ENCODE results near the gene SPEF1. TPM values are rescaled to one million over a fixed set of nuclear protein-coding genes. Genes with fewer than 3 reads are reported as not detected.

The SPEF1 gene
- total RNA-seq, 4 donors from 2014 or later: 1.3 TPM; not detected in 3

DNA sequence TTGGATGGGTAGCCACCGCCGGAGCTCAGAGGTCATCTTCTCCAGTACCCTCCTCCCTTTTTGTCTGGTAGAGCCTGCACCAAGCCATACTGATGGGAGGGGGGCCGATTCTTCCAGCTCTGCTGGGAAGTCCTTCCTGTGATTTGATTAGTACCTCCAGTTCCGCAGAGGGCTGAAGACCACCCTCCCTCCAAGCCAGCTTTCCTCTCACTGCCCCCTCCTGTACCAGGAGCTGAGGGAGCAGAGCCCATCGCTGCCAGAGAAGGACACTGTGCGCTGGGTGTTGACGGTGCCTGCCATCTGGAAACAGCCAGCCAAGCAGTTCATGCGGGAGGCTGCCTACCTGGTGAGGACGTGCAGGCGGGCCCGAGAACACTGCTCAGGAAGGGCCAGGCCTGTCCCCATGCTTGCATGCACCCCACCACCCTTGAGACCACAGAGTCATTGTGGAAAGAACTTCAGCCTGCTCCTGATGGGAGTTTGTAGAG is 35.5 kb downstream of the SPEF1 start:
- TF ChIP-seq, protein P1, sequence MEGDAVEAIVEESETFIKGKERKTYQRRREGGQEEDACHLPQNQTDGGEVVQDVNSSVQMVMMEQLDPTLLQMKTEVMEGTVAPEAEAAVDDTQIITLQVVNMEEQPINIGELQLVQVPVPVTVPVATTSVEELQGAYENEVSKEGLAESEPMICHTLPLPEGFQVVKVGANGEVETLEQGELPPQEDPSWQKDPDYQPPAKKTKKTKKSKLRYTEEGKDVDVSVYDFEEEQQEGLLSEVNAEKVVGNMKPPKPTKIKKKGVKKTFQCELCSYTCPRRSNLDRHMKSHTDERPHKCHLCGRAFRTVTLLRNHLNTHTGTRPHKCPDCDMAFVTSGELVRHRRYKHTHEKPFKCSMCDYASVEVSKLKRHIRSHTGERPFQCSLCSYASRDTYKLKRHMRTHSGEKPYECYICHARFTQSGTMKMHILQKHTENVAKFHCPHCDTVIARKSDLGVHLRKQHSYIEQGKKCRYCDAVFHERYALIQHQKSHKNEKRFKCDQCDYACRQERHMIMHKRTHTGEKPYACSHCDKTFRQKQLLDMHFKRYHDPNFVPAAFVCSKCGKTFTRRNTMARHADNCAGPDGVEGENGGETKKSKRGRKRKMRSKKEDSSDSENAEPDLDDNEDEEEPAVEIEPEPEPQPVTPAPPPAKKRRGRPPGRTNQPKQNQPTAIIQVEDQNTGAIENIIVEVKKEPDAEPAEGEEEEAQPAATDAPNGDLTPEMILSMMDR (IDR thresholded peaks at IDR 0.05; ENCODE audit: low read depth): no peak

GRCh38 chr20:3744806-3745685 is 36.2 kb downstream of the SPEF1 start:
- TF ChIP-seq, protein P1 (IDR thresholded peaks at IDR 0.05; ENCODE audit: low read depth): no peak

- TF ChIP-seq, protein P1 (IDR thresholded peaks at IDR 0.05; ENCODE audit: low read depth): no peak
Observed at GRCh38 chr20:3744037-3744436, 37.2 kb downstream of the SPEF1 start.

- TF ChIP-seq, protein P1 (IDR thresholded peaks at IDR 0.05; ENCODE audit: low read depth): no peak
Observed at GRCh38 chr20:3743251-3743650, 38.0 kb downstream of the SPEF1 start.

GRCh38 chr20:3741836-3742458 is 39.3 kb downstream of the SPEF1 start:
- TF ChIP-seq, protein P1 (IDR thresholded peaks at IDR 0.05; ENCODE audit: low read depth): no peak

- TF ChIP-seq, protein P1 (IDR thresholded peaks at IDR 0.05; ENCODE audit: low read depth): no peak
Observed at GRCh38 chr20:3740615-3741301, 40.5 kb downstream of the SPEF1 start.

Data from subcutaneous adipose tissue (tissue), 4 donors.